Activated CD8-positive, alpha-beta memory T cell treated with anti-CD3 and anti-CD28 coated beads, Interleukin-2, amount 50 U/mL, for 24 hours (primary cell): ENCODE results near the gene RFESD.
"Not testable (repeated sequence)": the region's sequence is repeated elsewhere in the genome, so short reads cannot be mapped to it uniquely, and the experiment has no call there.

Source experiments
- DNase-seq: peaks from one replicate; pipeline ENCODE4 v3.0.0-alpha.2; 2020; ENCODE audit errors: extremely low read depth

Gene RFESD

GRCh38 chr5:95628933-95629332 lies 17.6 kb upstream of the RFESD start:
- DNase-seq, result no peak

DNA sequence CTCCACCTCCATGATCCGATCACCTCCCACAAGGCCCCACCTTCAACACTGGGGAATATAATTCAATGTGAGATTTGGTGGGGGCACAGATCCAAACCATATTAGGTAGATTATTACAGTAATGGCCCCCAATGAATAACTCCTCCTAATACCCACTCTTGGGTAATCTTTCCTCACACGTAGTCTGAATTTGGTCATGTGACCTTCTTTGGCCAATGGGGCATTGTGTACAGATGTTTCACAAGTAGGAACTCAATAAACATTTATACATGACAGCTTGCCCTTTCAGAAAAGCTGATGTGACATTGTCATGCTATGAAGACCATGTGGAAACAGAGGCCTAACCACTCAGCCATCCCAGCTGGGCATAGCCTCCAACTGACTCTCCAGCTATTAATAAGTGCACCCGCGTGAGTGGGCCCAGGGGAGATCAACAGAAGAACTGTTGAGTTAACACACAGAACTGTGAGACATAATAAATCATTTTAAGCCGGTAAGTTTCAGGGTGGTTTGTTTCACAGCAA lies 16.1 kb upstream of the RFESD start:
- no peak for DNase-seq

GRCh38 chr5:95631255-95631958 lies 15.2 kb upstream of the RFESD start:
- DNase-seq, result no peak

DNA sequence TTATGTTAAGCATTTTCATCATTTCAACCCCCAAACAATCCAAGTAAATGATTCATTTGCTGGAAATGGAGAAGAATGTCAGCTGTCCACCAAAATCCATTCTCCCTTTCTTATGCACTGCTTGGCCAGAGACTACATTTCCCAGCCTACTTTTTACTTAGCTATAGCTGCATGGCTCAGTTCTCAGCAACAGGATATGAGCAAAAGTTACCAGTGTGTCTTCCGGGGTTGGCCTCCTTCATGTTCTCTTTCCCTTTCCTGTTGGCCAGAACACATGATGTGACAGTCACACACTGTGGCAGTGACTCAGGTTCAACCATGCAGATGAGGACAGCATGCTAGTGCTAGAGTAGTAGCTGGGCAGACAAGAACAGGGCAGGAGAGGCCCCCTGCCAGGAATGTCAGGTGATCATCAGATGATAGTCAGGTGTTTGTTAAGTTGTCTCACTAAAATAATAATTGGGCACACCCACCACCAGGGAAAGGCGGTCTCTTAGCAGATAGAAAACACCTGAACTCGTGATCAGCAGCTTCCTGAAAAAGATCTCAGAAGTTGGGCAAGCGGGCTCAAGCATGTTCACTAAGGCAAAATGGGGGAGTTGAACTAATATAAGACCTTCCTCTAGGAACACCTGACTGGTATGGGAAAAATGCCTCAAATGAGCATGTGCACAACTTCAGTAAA lies 14.4 kb upstream of the RFESD start:
- DNase-seq, result peak; percentile 51

- not testable (repeated sequence) for DNase-seq
These were observed 13.6 kb upstream of the RFESD start for GRCh38 chr5:95632942-95633341.

- DNase-seq, result no peak
These were observed 12.9 kb upstream of the RFESD start for GRCh38 chr5:95633671-95634070.

DNA sequence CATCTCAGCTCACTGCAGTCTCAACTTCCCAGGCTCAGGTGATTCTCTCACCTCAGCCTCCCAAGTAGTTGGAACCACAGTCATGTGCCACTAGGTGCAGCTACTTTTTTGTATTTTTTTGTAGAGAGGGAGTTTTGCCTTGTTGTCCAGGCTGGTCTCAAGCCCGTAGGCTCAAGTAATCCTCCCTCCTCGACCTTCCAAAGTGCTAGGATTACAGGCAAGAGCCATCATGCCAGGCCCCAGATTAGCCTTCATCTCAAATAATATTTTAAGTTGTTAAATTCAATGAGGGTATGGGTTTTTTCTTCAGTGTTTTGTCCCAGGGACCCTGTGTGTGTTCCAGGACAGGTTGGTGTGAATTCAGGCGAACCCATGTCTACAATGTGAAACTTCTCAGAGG lies 12.5 kb upstream of the RFESD start:
- no peak for DNase-seq

DNA sequence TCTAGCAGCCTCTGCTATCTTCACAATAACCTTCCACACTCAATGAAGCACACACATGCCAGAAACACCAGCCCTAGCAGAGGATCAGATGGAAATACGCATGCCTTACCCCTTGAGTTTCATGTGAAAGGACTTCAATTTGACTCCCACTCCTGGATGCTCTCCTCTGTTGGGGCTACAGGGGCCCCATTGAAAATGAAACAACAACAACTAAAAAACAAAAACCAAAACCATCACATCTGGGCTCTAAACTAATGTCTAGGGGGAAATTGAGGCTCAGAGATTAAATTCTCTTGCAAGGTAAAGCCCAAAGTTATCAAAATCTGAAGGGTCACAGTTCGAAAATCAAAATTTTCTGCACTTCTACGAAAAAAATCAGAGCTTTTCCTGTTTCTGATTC lies 7.9 kb upstream of the RFESD start:
- DNase-seq, result no peak

GRCh38 chr5:95641741-95642220 lies 4.8 kb upstream of the RFESD start:
- DNase-seq, result no peak

GRCh38 chr5:95643152-95643551 lies 3.4 kb upstream of the RFESD start:
- no peak for DNase-seq

DNA sequence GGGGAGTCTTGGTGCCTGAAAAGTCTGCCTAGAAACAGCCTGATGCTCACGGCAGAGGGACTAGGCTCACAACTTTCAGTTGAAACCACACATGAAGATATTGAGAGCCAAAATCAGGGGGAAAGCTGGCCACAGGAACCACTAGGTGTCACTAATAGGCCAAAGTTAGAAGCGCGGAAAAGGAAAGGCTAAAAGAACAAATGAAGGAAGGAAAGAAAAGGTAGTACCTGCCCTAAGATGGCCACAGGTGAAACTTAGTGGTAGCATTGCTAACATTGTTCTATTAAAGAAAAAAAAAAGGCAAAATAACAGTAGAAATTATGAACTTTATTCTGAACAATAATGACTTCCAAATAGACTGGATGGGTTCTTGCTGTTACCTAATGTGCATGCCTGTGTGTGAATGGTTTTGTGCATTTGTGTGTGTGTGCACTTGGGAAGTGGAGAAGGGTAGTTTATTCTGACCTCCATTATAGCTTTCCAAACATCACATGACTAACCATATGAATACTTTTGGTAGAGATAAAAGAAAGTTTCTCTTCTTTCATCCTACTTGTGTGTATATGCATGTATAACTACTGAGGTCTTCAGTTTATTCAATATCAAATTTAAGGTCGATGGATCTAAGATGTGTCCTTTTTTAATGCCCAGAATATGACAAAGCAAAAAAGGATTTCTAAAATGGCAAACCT lies 2.1 kb upstream of the RFESD start:
- DNase-seq, result no peak

- not testable (repeated sequence) for DNase-seq
These were observed 380 bp upstream of the RFESD start for GRCh38 chr5:95646226-95646568.

DNA sequence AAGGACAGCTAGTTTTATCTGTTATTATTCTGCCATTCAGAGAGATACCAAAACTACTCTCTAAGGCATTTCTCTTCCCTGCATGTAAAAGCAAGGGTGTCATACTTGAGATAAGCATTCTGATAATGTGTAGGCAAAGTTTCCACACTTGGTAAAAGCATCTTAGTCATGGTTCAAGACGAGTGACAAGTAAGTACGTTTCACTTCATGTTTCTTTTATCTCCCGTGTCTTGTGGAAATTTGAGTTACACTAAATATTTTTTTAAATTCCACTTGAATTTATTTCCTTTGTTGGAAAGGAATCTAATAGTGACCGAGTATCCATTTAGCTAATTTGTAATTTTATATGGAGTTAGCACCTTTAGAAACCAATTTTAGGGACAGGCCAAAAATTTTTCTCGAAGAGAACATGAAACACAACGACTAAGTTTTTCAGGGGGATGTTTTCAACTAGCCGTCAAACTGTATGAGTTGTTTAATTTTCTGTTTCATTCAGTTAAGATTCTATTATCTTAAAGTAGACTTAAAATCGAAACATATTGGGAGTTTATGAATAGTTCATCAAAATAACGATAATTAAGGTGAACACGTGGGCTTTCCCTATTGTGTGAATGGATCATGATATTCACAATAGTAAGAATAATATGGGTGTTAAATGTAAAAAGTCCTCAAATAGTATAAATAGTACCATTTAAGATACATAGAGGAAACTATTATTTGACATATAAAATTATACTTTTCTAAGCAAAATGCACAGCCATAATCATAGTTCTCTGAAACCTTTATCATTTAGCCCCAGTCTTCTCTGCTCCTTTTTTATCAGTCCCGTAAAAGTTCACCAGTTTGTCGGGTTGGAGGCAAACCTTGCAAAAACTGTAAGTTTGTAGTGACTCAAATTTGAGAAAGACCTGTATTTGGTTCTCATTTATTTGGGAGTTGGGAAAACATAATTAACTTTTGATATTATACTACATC lies 1.6 kb downstream of the RFESD start:
- no peak for DNase-seq

GRCh38 chr5:95649274-95649673 lies 2.7 kb downstream of the RFESD start:
- no peak for DNase-seq

GRCh38 chr5:95649842-95650620 lies 3.5 kb downstream of the RFESD start:
- no peak for DNase-seq

GRCh38 chr5:95652849-95653248 lies 6.3 kb downstream of the RFESD start:
- no peak for DNase-seq

GRCh38 chr5:95654196-95654595 lies 7.6 kb downstream of the RFESD start:
- no peak for DNase-seq

- DNase-seq, result no peak
These were observed 9.0 kb downstream of the RFESD start for GRCh38 chr5:95655575-95655974.

GRCh38 chr5:95660060-95660459 lies 13.5 kb downstream of the RFESD start:
- DNase-seq, result no peak

DNA sequence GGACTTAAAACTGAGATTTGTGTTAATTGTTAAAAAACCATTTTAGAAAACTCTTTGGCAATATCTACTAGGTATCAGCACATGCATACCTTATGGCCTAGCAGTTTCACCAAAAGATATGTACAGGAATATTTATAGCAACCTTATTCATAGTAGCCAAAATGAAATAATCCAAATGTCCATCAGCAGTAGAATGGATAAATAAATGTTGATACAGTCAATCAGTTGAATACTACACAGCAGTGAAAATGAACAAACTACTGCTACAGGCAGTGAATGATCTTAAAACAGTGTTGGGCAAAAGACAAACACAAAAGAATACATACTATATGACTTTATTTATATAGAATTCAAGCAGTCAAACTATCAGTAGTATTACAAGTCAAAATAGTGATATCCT lies 16.4 kb downstream of the RFESD start:
- no peak for DNase-seq
